GM18526 (cell line): ENCODE data around the gene CHST14.

Source experiments
- POLR2A ChIP-seq: IDR thresholded peaks from 3 replicates; pipeline ENCODE4 v1.6.1; 2011; ENCODE audit not compliant: insufficient read length; ENCODE audit errors: extremely low read depth

Gene CHST14, protein sequence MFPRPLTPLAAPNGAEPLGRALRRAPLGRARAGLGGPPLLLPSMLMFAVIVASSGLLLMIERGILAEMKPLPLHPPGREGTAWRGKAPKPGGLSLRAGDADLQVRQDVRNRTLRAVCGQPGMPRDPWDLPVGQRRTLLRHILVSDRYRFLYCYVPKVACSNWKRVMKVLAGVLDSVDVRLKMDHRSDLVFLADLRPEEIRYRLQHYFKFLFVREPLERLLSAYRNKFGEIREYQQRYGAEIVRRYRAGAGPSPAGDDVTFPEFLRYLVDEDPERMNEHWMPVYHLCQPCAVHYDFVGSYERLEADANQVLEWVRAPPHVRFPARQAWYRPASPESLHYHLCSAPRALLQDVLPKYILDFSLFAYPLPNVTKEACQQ

DNA sequence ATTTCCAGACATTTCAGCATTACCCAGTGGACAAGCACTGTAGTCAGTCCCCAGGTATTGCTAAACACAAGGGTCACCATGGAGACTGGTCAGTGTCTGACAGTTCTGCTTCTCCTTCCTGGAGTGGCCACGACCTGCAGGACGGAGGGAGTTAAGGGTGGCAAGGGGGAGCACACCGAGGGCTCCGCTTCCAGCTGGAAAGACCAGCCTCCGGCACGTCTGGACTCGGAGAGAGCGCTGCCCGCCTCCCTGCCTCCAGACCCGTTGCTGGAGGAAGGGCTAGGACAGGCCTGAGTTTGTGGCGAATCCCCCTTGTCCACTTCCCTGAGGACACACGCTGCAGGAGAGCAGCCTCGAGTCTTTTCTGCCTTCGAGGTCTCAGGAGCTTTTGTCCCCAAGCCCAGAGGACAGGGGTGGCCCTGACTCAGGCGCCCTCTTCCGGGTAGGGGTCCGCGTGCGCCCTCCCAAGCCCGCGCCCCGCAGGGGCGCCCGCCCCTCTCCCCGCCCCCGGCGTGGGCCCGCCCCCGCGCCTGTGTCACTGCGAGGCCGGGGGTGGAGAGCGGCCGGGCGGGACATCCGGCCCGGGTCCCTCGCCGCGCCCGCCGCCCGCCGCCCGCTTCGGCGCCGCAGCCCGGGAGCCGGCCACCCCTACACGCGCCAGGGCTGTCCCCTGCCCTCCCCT is at the start of gene CHST14:
TSS of gene CHST14 (plus strand) at position 562 of the 682 bp plus-strand sequence. CDS start 230 bp downstream, outside the sequence.
- peak; percentile 52 for TF ChIP-seq POLR2A

DNA sequence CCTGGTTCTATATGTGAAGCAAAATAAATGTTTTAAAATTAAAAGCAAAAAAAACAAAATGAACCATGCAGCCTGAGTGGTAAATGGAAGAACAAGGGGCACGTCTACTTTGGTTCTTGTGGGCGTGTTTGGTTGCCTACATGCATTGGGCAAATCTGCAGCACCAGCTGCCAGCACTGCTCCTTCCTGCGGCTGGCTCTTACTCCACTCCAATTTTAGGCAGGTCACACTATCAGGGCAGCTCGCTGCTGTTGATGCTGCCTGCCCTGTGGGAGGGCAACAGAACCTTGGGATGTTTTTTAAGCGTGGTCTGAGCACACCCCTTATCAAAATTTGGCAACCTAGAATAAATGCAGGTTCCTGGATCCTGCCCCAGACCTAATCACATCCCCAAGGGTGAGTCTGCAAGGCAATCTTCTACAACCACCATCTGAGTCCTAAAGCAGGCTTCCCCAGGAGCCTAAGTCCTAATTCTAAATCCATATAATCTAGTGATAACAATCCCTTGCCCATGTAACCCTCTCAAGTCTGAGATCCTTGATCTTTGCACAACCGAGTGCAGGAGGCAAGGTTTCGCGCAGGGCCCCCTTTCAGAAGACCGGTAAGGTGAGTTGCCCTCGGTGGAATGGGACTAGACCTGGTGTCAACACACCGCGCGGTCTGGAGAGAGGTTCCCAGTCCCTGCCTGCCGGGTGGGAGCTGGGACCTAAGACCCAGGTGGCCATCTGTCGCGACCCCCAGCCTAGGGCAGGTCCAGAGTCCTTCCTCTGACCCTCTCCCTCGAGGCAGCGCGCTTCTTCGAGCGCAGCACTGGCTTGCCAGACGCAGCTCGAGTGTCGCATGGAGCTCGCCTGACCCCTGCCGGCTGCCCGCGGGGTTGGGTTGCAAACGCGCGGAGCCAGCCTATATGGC is 49.3 kb upstream of the CHST14 start:
- peak; percentile 26 for TF ChIP-seq POLR2A

DNA sequence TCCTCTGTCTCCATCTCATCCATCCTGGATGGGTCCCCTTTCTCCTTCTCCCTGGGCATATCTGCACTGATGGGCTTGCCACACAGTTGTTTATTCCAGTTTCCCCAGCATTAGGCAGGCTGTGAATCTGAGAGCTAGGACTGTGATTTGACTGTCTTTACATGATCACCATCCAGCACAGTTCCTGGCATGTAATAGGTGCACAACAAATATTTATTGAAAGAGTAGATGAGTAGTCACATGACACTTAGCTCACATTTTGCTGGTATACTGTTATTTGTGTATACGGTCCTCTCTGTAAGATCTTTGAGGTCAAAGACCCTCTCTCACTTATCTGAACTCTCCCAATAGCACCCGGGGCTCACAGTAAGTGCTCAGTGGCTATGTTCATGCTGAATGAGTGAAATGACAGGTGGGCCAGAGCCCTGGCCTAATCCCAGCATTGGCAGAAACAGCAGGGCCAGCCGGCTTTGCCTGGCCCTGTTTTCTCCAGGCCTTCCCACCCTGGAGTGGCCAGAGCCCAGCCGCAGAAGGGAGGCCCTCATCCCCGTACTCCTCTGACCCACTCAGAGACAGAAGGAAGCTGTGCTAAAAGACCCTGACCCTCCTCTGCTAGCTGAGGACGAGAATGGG is 46.2 kb upstream of the CHST14 start:
- no peak for TF ChIP-seq POLR2A

DNA sequence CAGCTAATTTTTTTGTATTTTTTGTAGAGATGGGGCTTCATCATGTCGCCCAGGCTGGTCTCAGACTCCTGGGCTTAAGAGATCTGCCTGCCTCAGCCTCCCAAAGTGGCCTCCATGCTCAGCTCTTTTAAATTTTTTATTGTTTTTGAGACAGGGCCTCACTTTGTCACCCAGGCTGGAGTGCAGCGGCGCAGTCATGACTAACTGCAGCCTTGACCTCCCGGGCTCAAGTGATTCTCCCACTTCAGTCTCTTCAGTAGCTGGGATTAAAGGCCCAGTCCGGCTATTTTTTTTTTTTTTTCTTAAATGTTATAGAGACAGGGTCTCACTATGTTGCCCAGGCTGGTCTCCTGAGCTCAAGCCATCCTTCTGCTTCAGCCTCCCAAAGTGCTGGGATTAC is 45.1 kb upstream of the CHST14 start:
- TF ChIP-seq POLR2A = no peak

DNA sequence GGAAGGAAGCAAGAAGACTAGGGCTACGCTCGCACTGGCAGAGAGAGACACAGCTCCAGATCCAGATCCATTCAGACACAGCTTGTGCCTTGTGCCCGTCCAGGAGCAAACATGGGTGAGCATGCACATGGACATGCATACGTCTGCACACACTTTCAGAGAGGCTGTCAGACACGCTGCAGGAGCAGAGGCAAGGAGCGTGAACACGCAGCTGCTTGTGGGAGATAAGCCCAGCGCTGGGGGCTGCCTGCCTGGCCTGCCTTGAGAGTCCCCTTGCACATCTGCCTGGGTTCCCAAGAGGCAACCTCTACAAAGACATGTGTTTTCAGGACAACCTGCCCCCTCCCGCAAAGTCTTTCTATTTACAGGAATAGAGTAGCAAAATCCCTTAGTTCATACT is 43.6 kb upstream of the CHST14 start:
- no peak for TF ChIP-seq POLR2A

DNA sequence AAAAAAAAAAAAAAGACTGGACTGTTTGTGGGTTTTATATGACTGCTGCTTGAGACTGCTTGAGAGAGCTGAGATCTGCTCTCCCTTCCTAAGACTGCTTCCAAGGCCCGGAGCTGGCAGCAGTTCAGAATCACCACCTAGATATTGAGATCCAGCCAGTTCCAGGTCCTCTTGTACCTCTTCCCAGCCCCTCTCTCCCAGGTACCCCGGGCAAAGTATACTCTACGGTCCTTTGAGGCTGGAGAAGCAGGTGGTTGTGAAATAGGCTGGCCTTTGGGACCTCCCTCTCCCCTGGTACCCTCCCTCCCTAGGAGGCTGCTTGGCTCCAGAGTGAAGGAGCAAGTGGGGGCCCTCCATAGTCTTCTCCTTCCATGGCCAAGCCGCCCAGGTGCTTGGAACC is 42.6 kb upstream of the CHST14 start:
- TF ChIP-seq POLR2A = no peak

DNA sequence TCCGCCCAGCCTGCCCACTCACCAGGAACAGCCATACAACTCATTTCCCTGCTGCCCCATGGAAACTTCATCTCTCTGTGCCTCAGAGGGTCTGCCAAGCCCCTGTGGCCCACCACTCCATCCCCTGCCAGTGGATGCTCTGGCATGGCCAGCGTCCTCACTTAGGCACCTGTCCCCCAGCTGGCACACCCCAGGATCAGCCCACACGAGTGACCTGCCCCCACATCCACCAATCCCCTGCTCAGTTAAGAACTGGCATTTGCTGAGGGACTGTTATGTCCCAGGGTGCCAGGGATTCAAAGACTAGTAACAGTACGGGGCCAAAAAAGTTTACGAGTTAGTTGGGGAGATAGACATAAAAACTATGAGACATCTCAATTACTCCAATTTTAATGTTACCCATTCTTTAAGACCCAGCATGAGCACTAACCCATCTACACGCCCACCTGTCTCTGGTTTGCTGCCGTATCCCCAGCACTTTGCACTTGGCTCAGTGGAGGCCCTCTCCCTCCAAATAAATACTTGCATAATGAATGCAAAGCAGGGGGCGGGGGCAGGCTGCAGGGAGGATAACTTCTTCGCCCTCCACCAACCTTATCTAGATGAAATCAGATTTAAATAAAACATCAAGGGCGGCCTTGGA is 41.6 kb upstream of the CHST14 start:
- TF ChIP-seq POLR2A = no peak

DNA sequence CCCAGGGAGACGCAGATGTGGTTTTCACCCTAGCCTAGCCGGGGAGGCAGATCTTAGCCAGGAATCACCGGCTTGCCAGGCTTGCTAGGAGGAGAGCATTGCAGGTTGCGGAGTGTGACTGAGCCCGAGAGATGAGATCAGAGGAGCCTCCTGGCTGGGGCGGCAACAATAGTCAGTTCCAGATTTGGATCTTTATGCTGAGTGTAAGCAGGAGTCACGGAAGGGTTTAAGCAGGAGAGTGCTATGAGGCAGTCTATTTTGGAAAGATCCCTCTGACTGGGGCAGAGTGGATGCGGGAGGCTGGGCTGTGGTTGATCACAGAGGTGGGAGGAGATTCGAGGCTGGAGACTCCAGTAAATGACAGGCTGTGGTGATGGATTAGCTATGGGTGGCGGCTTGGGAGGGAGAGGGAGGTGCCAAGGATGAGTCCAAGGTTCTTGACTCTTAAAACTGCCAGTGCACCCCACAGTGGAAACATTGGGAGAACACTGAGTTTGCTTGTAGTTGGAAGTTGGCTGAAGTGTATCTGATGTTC is 40.4 kb upstream of the CHST14 start:
- no peak for TF ChIP-seq POLR2A

DNA sequence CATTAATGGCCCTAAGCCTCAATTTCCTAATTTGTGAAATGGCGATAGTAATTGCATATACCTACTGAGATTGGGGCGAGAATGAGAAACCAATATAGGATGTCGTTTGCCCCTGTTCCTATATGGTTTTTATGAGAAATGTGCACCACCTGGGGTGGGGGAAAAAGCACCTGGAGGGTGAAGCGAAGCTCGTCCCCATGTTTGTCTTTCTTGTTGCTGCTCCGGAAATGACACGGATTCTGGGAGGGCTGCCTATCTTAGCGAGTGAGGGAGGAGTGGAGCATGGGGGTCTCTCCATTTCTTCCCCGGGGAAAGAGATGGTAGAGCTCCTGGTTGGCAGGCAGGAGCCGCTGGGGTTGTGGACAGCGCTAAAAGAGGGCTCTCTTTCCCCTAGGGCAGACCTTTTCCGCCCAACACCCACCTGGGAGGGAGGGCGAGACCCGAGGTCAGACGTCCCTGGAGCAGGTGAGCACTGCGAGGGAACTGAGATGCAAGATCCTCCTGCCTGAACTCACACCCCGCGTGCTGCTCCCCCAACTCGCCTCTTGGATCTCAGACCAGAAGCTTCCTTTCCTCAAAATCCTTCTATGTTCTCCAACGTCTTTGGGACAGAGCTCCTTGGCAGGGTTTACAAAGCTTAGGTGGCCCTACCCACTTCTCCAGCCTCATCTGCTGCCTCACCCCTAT is 35.6 kb upstream of the CHST14 start:
- TF ChIP-seq POLR2A = no peak

DNA sequence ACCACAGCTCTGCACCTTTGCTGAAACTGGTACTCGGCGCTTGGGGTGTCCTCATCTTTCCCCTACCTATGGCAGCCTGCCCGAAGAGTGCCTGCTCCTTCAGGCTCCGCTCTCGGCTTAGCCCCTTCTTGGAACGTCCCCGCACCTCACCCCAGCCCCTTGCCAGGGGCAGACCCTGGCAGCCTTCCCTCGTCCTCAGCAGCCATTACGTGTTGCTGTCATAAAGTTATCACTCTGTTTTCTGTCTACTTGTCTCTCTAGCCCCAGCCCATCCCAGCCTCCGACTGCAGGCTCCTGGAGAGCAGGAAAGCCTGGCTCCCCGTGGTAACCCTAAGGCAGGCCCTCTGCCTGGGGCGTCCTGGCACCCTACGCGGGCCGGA is 35.1 kb upstream of the CHST14 start:
- no peak for TF ChIP-seq POLR2A

DNA sequence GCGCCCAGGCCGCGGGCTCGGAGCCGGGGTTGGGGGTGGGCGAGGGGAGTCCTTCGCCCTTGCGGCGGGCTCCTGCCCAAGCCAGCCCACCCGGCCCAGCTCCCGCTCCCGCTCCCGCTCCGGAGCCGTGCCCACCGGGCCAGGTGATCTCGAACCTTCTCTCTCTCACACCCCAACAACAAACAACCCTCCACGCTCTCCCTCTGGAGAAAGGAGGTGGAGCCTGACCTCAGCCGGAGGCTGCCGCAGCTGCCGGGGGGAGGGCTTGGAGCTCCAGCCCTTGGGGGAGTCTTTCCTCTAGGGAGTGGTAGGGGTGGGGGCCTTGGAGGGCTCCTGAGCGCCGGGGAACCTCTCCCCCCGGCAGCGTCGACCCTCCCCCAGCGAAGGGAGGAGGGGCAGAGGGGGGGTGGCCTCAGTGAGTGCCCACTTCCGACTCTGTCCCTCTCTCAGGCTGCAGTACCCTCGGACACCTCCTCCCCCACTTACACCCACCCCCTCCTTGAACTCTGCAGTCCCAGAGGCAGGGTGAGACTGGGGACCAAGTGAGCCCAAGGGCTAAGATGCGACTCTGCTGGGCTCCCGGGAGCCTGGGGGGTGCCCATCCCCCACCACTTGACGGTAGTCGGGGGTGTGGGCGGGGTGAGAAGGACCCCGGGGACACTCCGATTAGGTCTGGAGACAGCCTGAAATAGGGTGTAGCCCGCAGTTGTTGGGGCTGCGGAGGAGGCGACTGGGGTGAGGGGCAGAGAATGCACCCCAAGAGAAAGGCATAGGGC is 34.5 kb upstream of the CHST14 start:
- TF ChIP-seq POLR2A = no peak

DNA sequence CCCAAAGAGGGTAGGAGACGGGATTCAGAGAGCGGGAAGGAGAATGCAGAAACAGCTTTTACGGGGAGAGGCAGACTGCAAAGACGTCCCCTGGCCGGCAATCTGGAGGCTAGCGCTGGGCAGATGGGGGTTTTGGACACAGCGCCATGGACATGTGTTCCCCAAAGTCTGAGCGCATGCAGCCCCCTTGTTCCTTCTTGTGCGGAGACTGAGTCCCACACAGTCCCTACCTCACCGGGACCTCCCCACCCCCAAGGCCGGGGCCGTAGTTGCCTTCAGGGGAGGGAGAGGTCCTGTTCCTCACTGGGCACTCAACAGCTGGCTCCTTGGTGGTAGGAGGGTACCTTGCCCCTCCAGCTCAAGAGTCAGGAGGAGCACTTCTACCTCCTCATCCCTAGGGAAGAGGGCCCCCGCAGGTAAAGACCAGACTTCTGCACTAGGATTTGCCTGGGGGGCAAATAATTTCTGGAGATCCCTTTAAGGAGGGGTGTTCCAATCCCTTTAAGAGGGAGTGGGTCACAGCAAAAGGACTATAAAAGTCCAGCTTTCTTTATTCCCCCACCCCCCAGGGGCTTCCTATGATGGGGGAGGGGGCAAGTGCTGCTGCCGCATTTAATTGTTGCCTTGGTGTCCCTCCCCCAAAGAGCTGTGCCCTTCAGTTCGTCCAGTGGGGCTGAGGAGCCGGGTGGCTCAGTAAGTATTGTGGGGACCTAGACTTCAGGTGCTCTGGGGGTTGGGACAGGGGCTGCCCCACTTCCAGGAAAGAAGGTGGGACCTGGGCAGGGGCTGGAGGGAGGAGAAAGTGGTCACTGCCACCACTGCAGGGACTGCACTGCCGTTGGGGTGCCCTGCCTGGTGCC is 33.7 kb upstream of the CHST14 start:
- TF ChIP-seq POLR2A = no peak
